Peyer's patch (tissue), 4 donors: ENCODE data around the gene GRK2. TPM values are rescaled to one million over a fixed set of nuclear protein-coding genes. Genes with fewer than 3 reads are reported as not detected.

ENCODE experiments used
- DNase-seq, 3 donors: peaks; one replicate each; pipeline ENCODE4 v3.0.0-alpha.2; 2017 to 2019
- H3K27ac ChIP-seq, 4 donors: fragments of 200-600 bp; sonication (generic); one replicate each; pipeline ENCODE4 v1.5.1; 2016 to 2019
- H3K27me3 ChIP-seq, 2 donors: fragments of 200-600 bp; sonication (generic); one replicate each; pipeline ENCODE4 v1.5.1; 2019
- H3K36me3 ChIP-seq, 3 donors: fragments of 200-600 bp; sonication (generic); one replicate each; pipeline ENCODE4 v1.5.1; 2016 to 2019
- H3K4me1 ChIP-seq, 4 donors: fragments of 200-600 bp; sonication (generic); one replicate each; pipeline ENCODE4 v1.5.1; 2016 to 2019
- H3K4me3 ChIP-seq, 4 donors: fragments of 200-600 bp; sonication (generic); 1 replicate in 3 of 4; 2 replicates in 1 of 4; pipeline ENCODE4 v1.5.1; 2016 to 2019; ENCODE audit warnings: mild to moderate bottlenecking in 1 of 4
- H3K9me3 ChIP-seq, 4 donors: fragments of 200-600 bp; sonication (generic); one replicate each; pipeline ENCODE4 v1.5.1; 2016 to 2019; ENCODE audit warnings: mild to moderate bottlenecking in 1 of 4
- CTCF ChIP-seq, 6 experiments: fragments of 450-650 bp in 4 of 6; fragments of 200-600 bp in 2 of 6; sonication (generic) in 1 of 6; IDR thresholded peaks; one replicate each; pipeline ENCODE4 v1.5.1; 2017 to 2019; ENCODE audit warnings: antibody characterized with exemption in 6 of 6, mild to moderate bottlenecking in 3 of 6, moderate library complexity in 1 of 6
- POLR2A ChIP-seq, 2 donors: fragments of 450-650 bp; IDR thresholded peaks; one replicate each; pipeline ENCODE4 v1.5.1; 2017; ENCODE audit warnings: antibody characterized with exemption in 2 of 2, mild to moderate bottlenecking in 2 of 2, moderate library complexity in 2 of 2
- total RNA-seq, 4 donors: library from RNA; depleted of rRNA; stranded (reverse); fragments of >200 nt; gene quantifications; one replicate each; pipeline ENCODE4 v1.1.0, GENCODE V29; 2016

GRK2 gene
- total RNA-seq, 4 donors from 2014 or later = 103 to 276 (median 163) TPM

GRCh38 chr11:67313125-67313890 is 47.0 kb downstream of the GRK2 start:
- Histone ChIP-seq H3K27ac (peak overlapping the region in 2 of 4 donors; percentile 39 to 60), H3K4me1 (peaks cover 0 to 17% (median under 1%) of the 10 kb centered on the region in 4 donors), H3K9me3 (no peaks in the 10 kb centered on the region), H3K4me3 (no peak overlapping the region), H3K27me3 (no peaks in the 10 kb centered on the region), H3K36me3 (peaks cover 0 to 28% (median 0%) of the 10 kb centered on the region in 3 donors)
- DNase-seq = no peak
- TF ChIP-seq CTCF (IDR thresholded peaks at IDR 0.05) = no peak
- TF ChIP-seq POLR2A (IDR thresholded peaks at IDR 0.05) = no peak

- no peaks in the 10 kb centered on the region for H3K9me3 ChIP-seq
- no peak for TF ChIP-seq POLR2A (IDR thresholded peaks at IDR 0.05)
- no peak for TF ChIP-seq CTCF (IDR thresholded peaks at IDR 0.05)
- no peak overlapping the region for H3K27ac ChIP-seq
- H3K36me3 ChIP-seq = peaks cover 0 to 19% (median 0%) of the 10 kb centered on the region in 3 donors
- no peak for DNase-seq
- peaks cover 0 to 26% (median 2%) of the 10 kb centered on the region in 4 donors for H3K4me1 ChIP-seq
- no peak overlapping the region for H3K4me3 ChIP-seq
- no peaks in the 10 kb centered on the region for H3K27me3 ChIP-seq
Measured at GRCh38 chr11:67314218-67314617, 47.9 kb downstream of the GRK2 start.

- H3K36me3 ChIP-seq = peaks cover 0 to 7% (median 0%) of the 10 kb centered on the region in 3 donors
- H3K27me3 ChIP-seq = no peaks in the 10 kb centered on the region
- DNase-seq = no peak
- no peak overlapping the region for H3K27ac ChIP-seq
- no peaks in the 10 kb centered on the region for H3K9me3 ChIP-seq
- H3K4me1 ChIP-seq = peaks cover 0 to 35% (median 2%) of the 10 kb centered on the region in 4 donors
- no peak for TF ChIP-seq POLR2A (IDR thresholded peaks at IDR 0.05)
- no peak for TF ChIP-seq CTCF (IDR thresholded peaks at IDR 0.05)
- H3K4me3 ChIP-seq = no peak overlapping the region
Measured at GRCh38 chr11:67315325-67315909, 49.1 kb downstream of the GRK2 start.

GRCh38 chr11:67316882-67317204 is 50.6 kb downstream of the GRK2 start:
- peak overlapping the region; percentile 65 to 72 (median 67) for H3K4me3 ChIP-seq
- H3K36me3 ChIP-seq = no peaks in the 10 kb centered on the region
- peaks cover 0 to 37% (median 2%) of the 10 kb centered on the region in 4 donors for H3K4me1 ChIP-seq

More at GRCh38 chr11:67316882-67317204, 50.6 kb downstream of the GRK2 start:
- no peak for DNase-seq
- Histone ChIP-seq H3K27ac (peak overlapping the region; percentile 83 to 92 (median 87)), H3K9me3 (no peaks in the 10 kb centered on the region), H3K27me3 (no peaks in the 10 kb centered on the region)
- TF ChIP-seq CTCF (IDR thresholded peaks at IDR 0.05) = no peak
- no peak for TF ChIP-seq POLR2A (IDR thresholded peaks at IDR 0.05)
